Mucosa of stomach (tissue), 1 donor: ENCODE measurements around the gene FRMD4A.
"Not testable (repeated sequence)": the region's sequence is repeated elsewhere in the genome, so short reads cannot be mapped to it uniquely, and the experiment has no call there.

ENCODE experiments used
- H3K27me3 ChIP-seq: one replicate; pipeline ENCODE4 v1.7.0; 2013; ENCODE audit warnings: mild to moderate bottlenecking, low read length; ENCODE audit not compliant: control insufficient read depth, insufficient read depth
- H3K36me3 ChIP-seq: one replicate; pipeline ENCODE4 v1.7.0; 2013; ENCODE audit warnings: low read length; ENCODE audit not compliant: control insufficient read depth, insufficient read depth
- H3K4me1 ChIP-seq: one replicate; pipeline ENCODE4 v1.7.0; 2013; ENCODE audit warnings: mild to moderate bottlenecking, low read length; ENCODE audit not compliant: control insufficient read depth, insufficient read depth
- H3K4me3 ChIP-seq: one replicate; pipeline ENCODE4 v1.7.0; 2013; ENCODE audit warnings: low read length
- H3K9ac ChIP-seq: one replicate; pipeline ENCODE4 v1.7.0; 2013; ENCODE audit warnings: mild to moderate bottlenecking, low read length, moderate library complexity
- H3K9me3 ChIP-seq: one replicate; pipeline ENCODE4 v1.7.0; 2013; ENCODE audit warnings: mild to moderate bottlenecking, low read length, moderate library complexity; ENCODE audit not compliant: control insufficient read depth
- donor health status: Pancreatic carcinoma.

FRMD4A gene

GRCh38 chr10:14092799-14093198 is 237.9 kb downstream of the FRMD4A start:
- Histone ChIP-seq H3K27me3 (no peaks in the 10 kb centered on the region), H3K9ac (no peak overlapping the region), H3K36me3 (no peaks in the 10 kb centered on the region), H3K4me1 (no peaks in the 10 kb centered on the region), H3K9me3 (no peaks in the 10 kb centered on the region), H3K4me3 (no peak overlapping the region)

- Histone ChIP-seq H3K9me3 (no peaks in the 10 kb centered on the region), H3K4me1 (no peaks in the 10 kb centered on the region), H3K9ac (no peak overlapping the region), H3K27me3 (no peaks in the 10 kb centered on the region), H3K36me3 (no peaks in the 10 kb centered on the region), H3K4me3 (no peak overlapping the region)
Observed at GRCh38 chr10:14089556-14090292, 241.0 kb downstream of the FRMD4A start.

GRCh38 chr10:14087566-14087965 is 243.2 kb downstream of the FRMD4A start:
- Histone ChIP-seq H3K27me3 (no peaks in the 10 kb centered on the region), H3K4me1 (no peaks in the 10 kb centered on the region), H3K36me3 (no peaks in the 10 kb centered on the region), H3K9me3 (no peaks in the 10 kb centered on the region), H3K9ac (no peak overlapping the region), H3K4me3 (no peak overlapping the region)

DNA sequence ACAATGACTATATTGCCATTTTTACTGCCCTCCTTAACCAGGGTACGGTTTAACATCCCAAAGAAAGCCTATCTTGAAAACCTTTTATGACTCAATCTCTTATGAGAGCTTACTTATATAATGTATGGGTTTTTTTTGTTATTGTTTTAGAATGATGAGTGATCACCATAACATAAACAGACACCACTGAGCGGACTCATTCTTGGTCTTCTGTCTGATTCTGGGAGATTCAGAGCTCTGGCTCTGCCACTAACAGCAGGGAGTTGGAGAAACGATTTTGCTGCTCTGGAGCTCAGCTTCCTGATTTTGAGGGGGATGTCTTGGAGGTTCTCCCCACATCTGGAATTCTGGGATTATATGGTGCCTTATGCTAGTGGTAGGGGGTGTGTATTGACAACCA is 244.1 kb downstream of the FRMD4A start:
- no peaks in the 10 kb centered on the region for H3K36me3 ChIP-seq
- H3K4me3 ChIP-seq: no peak overlapping the region
- H3K9me3 ChIP-seq: no peaks in the 10 kb centered on the region
- H3K27me3 ChIP-seq: no peaks in the 10 kb centered on the region
- no peaks in the 10 kb centered on the region for H3K4me1 ChIP-seq
- no peak overlapping the region for H3K9ac ChIP-seq

DNA sequence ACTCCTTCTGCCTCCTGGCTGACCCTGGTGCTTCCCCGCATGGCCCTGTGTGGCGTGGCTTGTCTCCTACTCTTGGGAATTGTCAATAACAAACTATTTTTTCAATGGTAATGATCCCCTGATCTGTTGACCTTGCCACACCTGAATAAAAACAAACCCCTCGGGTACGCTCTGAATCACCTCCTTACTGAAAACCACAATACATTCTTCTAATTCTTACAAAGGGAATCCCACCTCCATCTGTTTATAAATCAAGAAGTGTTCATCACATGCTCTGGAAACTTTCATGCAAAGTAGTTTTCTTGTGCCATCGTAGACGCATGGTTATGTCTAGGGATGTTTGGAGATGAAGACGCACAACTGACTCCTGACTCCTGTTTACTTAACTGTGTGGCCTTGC is 245.8 kb downstream of the FRMD4A start:
- no peaks in the 10 kb centered on the region for H3K36me3 ChIP-seq
- H3K27me3 ChIP-seq: no peaks in the 10 kb centered on the region
- no peaks in the 10 kb centered on the region for H3K9me3 ChIP-seq
- no peak overlapping the region for H3K4me3 ChIP-seq
- H3K4me1 ChIP-seq: no peaks in the 10 kb centered on the region
- no peak overlapping the region for H3K9ac ChIP-seq

DNA sequence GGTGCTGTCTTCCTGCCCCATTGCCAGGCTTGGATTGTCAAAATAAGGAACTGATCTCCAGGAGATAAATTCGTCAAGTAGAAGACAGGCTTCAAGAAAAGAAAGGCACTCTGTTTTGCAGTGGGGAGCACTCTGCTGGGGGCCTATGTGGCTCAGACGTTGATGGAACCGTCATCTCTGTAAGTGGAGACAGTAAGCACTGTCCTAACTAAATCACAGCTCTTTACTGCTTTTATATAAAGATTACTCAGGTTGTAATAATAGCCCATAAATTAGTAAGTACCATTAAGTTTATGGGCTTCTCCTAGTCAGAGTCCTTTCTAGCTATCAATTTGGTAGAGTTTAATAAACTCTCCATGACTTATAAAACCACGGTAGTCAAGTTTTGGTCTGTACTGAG is 249.9 kb downstream of the FRMD4A start:
- Histone ChIP-seq H3K4me1 (no peaks in the 10 kb centered on the region), H3K36me3 (no peaks in the 10 kb centered on the region), H3K27me3 (no peaks in the 10 kb centered on the region), H3K4me3 (no peak overlapping the region), H3K9ac (no peak overlapping the region), H3K9me3 (no peaks in the 10 kb centered on the region)

DNA sequence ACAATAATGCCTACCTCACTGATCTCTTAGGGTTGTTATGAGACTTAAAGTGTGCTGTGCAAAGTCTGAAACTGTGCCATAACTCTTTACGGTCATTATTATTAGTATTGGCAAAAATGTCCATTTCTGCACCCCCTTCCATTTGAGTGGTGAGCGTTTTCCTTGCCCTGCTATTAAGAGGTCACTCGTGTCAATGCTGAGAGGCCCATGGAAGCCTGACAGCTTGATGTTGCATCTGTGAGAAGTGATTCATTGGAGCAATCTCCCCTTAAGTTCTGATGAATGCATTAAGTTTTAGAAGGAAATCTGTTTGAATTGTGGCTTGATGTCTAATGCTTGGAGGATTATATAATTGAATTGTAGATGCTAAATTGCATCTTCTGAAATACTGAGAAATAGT is 253.3 kb downstream of the FRMD4A start:
- H3K4me1 ChIP-seq: no peaks in the 10 kb centered on the region
- H3K4me3 ChIP-seq: no peak overlapping the region
- H3K9ac ChIP-seq: no peak overlapping the region
- H3K36me3 ChIP-seq: no peaks in the 10 kb centered on the region
- H3K9me3 ChIP-seq: no peaks in the 10 kb centered on the region
- H3K27me3 ChIP-seq: no peaks in the 10 kb centered on the region

DNA sequence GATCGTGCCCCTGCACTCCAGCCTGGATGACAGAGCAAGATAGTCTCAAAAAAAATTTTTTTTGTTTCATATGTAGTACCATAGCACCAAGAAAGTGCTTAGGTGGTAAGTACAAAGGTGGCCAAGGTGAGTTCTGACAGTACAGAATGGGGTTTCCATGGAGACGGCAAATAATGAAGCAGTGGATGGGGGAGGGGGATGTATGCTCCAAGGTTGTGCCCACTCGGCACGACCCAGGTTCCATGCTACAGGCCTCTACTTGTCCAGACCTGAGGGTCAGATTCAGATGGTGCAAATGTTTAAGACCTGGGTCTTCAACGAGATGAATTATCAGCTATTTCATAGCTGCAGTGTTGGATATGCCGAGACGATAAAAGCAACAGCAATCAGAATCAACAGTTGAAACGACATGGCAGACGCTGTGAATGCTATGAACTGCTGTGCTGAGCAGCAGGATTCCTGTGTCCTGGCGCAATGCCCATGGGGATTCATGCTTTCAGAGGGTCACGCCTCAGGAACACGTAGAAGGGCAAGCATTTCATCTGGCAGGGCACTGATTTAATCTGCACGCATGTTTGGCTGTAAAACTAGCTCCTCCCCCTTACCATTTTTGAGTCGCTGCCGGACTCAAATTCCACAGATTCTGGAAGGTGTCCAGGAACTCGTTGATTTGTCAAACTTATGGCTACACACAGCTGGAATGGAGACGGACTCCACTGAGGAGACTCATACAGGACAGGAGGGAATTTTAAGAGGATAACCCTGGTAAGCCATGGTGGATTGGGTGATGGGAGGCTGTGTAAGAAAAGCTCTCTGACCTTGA is 256.5 kb downstream of the FRMD4A start:
- Histone ChIP-seq H3K9ac (no peak overlapping the region), H3K27me3 (no peaks in the 10 kb centered on the region), H3K4me3 (no peak overlapping the region), H3K9me3 (no peaks in the 10 kb centered on the region), H3K36me3 (no peaks in the 10 kb centered on the region), H3K4me1 (no peaks in the 10 kb centered on the region)

- Histone ChIP-seq H3K36me3 (no peaks in the 10 kb centered on the region), H3K4me1 (no peaks in the 10 kb centered on the region), H3K9ac (no peak overlapping the region), H3K9me3 (no peaks in the 10 kb centered on the region), H3K4me3 (no peak overlapping the region), H3K27me3 (no peaks in the 10 kb centered on the region)
Observed at GRCh38 chr10:14072541-14072940, 258.2 kb downstream of the FRMD4A start.

DNA sequence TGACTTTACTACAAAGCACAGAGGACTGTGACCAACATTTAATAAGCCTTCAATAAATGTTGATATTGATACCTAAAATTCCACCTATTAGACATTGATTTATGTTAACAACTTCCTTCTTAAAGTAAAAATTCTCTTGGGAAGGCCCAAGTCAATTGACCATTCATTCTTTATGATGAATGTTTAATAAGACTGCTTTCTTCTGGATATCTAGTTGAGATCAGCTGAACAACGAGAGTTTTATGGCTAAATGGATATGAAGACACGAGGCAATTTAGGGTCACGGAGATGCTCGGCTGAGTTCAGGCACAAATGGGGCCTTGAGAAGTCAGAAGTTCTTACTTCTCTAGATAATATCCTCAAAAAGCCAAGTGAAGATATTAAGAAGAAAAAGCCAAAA is 258.8 kb downstream of the FRMD4A start:
- H3K4me3 ChIP-seq: no peak overlapping the region
- no peaks in the 10 kb centered on the region for H3K9me3 ChIP-seq
- no peaks in the 10 kb centered on the region for H3K36me3 ChIP-seq
- H3K27me3 ChIP-seq: no peaks in the 10 kb centered on the region
- H3K4me1 ChIP-seq: no peaks in the 10 kb centered on the region
- no peak overlapping the region for H3K9ac ChIP-seq

DNA sequence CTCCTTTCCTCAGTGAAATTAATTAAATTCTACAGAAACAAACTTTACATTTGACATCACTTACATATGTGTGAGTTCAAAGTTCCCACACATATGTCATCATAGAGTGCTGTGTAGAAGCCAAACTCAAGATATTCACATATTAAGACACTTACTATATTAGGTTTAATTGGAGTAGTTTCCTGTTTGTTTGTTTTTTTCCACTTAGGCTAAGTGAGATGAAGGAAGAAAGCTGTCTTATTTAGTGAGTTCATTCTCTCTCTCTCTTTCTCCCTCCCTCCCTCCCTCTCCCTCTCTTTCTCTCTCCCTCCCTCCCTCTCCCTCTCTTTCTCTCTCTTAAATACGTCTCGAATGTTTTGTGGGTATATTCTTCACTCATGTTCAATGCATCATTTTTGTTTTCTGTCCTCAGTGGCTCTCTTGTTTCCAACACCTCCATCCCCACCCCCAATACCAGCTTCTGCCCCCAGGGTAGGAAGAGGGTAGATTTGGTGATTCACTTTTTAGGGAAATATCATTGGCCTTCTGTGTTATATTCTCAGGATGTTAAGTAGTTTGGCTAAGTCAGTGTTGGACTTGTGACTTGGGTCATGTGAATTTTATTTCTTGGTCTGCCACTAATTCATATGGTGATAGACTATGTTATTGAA is 262.0 kb downstream of the FRMD4A start:
- Histone ChIP-seq H3K27me3 (no peaks in the 10 kb centered on the region), H3K36me3 (no peaks in the 10 kb centered on the region), H3K9me3 (no peaks in the 10 kb centered on the region), H3K4me1 (no peaks in the 10 kb centered on the region), H3K9ac (no peak overlapping the region), H3K4me3 (no peak overlapping the region)

- H3K9ac ChIP-seq, H3K4me3 ChIP-seq, H3K9me3 ChIP-seq, H3K27me3 ChIP-seq, H3K4me1 ChIP-seq, H3K36me3 ChIP-seq: not testable (repeated sequence)
Observed at GRCh38 chr10:14067638-14068037, 263.1 kb downstream of the FRMD4A start.
